HEK293 (cell line): ENCODE data around the gene PAPOLB.

ENCODE experiments used
- CTCF ChIA-PET: fragments of 350-600 bp; formaldehyde crosslinking; extraction: SDS; loops from one replicate; lab custom pipeline; 2021; ENCODE audit warnings: antibody characterized with exemption; lab: Yijun Ruan, JAX
- POLR2A ChIA-PET: fragments of 300-600 bp; formaldehyde crosslinking; extraction: SDS; loops from one replicate; lab custom pipeline; 2020; ENCODE audit warnings: antibody characterized with exemption, inconsistent platforms; lab: Yijun Ruan, JAX
- H3K27ac ChIP-seq: fragments of 200-500 bp; sonication (Bioruptor generic); 2 replicates; pipeline ENCODE4 v1.5.1; 2014; ENCODE audit warnings: low read depth, low read length, control low read depth, inconsistent platforms; ENCODE audit errors: extremely low read depth
- H3K36me3 ChIP-seq, 2 experiments: fragments of 200-500 bp in 1 of 2; sonication (Bioruptor generic) in 1 of 2; 1 replicate in 1 of 2; 2 replicates in 1 of 2; pipeline ENCODE4 v1.5.1; 2014 to 2017; ENCODE audit warnings: inconsistent platforms in 2 of 2, low read length in 2 of 2; ENCODE audit not compliant: control insufficient read depth in 2 of 2, insufficient read depth in 1 of 2
- H3K4me1 ChIP-seq: fragments of 200-500 bp; sonication (Bioruptor generic); 2 replicates; pipeline ENCODE4 v1.5.1; 2014; ENCODE audit warnings: mild to moderate bottlenecking, low read length, inconsistent platforms; ENCODE audit not compliant: control insufficient read depth, insufficient read depth
- H3K4me3 ChIP-seq: 2 replicates; pipeline ENCODE4 v1.5.1; 2011; ENCODE audit warnings: low read depth, mild to moderate bottlenecking, control low read depth, low read length, moderate library complexity
- H3K9me3 ChIP-seq: fragments of 200-500 bp; sonication (Bioruptor generic); 2 replicates; pipeline ENCODE4 v1.5.1; 2014; ENCODE audit warnings: low read depth, low read length, inconsistent platforms; ENCODE audit not compliant: control insufficient read depth, insufficient read depth
- ATF2 ChIP-seq: fragments of 450-650 bp; formaldehyde crosslinking; IDR thresholded peaks from 2 replicates; pipeline ENCODE4 v1.5.1; 2016; ENCODE audit warnings: missing biosample characterization, missing genetic modification characterization, low read depth
- ZBTB1 ChIP-seq: fragments of 450-650 bp; formaldehyde crosslinking; IDR thresholded peaks from 2 replicates; pipeline ENCODE4 v1.5.1; 2016; ENCODE audit warnings: missing biosample characterization, missing genetic modification characterization
- ZBTB7A ChIP-seq: fragments of 450-650 bp; formaldehyde crosslinking; IDR thresholded peaks from 2 replicates; pipeline ENCODE4 v1.5.1; 2016; ENCODE audit warnings: low read depth, missing biosample characterization, missing genetic modification characterization
- ZNF133 ChIP-seq: fragments of 450-650 bp; formaldehyde crosslinking; IDR thresholded peaks from 2 replicates; pipeline ENCODE4 v1.5.1; 2016; ENCODE audit warnings: missing biosample characterization, missing genetic modification characterization
- ZNF157 ChIP-seq: fragments of 450-650 bp; formaldehyde crosslinking; IDR thresholded peaks from 2 replicates; pipeline ENCODE4 v1.5.1; 2016; ENCODE audit warnings: missing biosample characterization, missing genetic modification characterization
- ZNF174 ChIP-seq: fragments of 450-650 bp; formaldehyde crosslinking; IDR thresholded peaks from 2 replicates; pipeline ENCODE4 v1.5.0; 2017; ENCODE audit warnings: missing biosample characterization, mild to moderate bottlenecking, missing genetic modification characterization
- ZNF175 ChIP-seq: fragments of 450-650 bp; formaldehyde crosslinking; IDR thresholded peaks from 2 replicates; pipeline ENCODE4 v1.5.1; 2016; ENCODE audit warnings: missing biosample characterization, missing genetic modification characterization
- ZNF18 ChIP-seq: fragments of 450-650 bp; formaldehyde crosslinking; IDR thresholded peaks from 2 replicates; pipeline ENCODE4 v1.5.1; 2016; ENCODE audit warnings: missing biosample characterization, missing genetic modification characterization
- ZNF221 ChIP-seq: fragments of 450-650 bp; formaldehyde crosslinking; IDR thresholded peaks from 2 replicates; pipeline ENCODE4 v1.5.1; 2017; ENCODE audit warnings: missing biosample characterization, missing genetic modification characterization, borderline replicate concordance
- ZNF248 ChIP-seq: fragments of 450-650 bp; formaldehyde crosslinking; IDR thresholded peaks from 2 replicates; pipeline ENCODE4 v1.5.1; 2017; ENCODE audit warnings: missing biosample characterization, missing genetic modification characterization
- ZNF426 ChIP-seq: fragments of 450-650 bp; formaldehyde crosslinking; IDR thresholded peaks from 2 replicates; pipeline ENCODE4 v1.5.1; 2017; ENCODE audit warnings: missing biosample characterization, missing genetic modification characterization, mild to moderate bottlenecking, inconsistent platforms, moderate library complexity
- ZNF48 ChIP-seq: fragments of 450-650 bp; formaldehyde crosslinking; IDR thresholded peaks from 2 replicates; pipeline ENCODE4 v1.5.1; 2016; ENCODE audit warnings: missing biosample characterization, missing genetic modification characterization
- ZNF558 ChIP-seq: fragments of 450-650 bp; formaldehyde crosslinking; IDR thresholded peaks from 2 replicates; pipeline ENCODE4 v1.5.1; 2016; ENCODE audit warnings: missing biosample characterization, missing genetic modification characterization
- ZNF571 ChIP-seq: fragments of 450-650 bp; formaldehyde crosslinking; IDR thresholded peaks from 2 replicates; pipeline ENCODE4 v1.5.0; 2017; ENCODE audit warnings: missing biosample characterization, missing genetic modification characterization
- TF ChIP-seq, protein P1 (sequence below): fragments of 450-650 bp; formaldehyde crosslinking; conservative IDR thresholded peaks from 2 replicates; pipeline ENCODE4 v1.5.1; 2016; ENCODE audit warnings: low read depth, missing biosample characterization, missing genetic modification characterization
- TF ChIP-seq, protein P2 (sequence below): fragments of 450-650 bp; formaldehyde crosslinking; IDR thresholded peaks from 2 replicates; pipeline ENCODE4; 2016; ENCODE audit warnings: missing biosample characterization, missing genetic modification characterization
- TF ChIP-seq, protein P3 (sequence below): fragments of 450-650 bp; formaldehyde crosslinking; IDR thresholded peaks from 2 replicates; pipeline ENCODE4 v1.5.1; 2016; ENCODE audit warnings: missing biosample characterization, missing genetic modification characterization

The PAPOLB gene

DNA sequence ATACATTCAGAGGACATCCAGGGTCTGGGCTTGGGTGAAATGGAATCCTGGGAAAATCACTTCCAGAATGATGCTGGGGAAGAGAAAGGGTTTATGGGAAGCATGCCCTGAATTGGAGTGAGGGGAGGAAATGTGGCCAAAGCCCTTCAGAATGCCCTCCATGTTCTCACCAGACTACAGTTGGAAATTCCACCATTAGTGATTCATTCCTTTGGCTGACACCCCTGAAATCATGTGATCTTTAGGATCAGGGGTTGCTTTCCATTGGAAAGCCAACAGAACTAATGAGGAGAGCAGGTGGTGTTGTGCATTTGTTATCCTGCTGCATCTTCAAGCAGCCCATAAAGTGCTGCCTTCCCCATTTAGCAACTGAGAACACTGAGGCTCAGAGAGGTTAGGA, 42.5 kb upstream of the PAPOLB start (continued):
- TF ChIP-seq ZNF18 (tag by site-specific recombination), result no peak
- TF ChIP-seq, protein P1, sequence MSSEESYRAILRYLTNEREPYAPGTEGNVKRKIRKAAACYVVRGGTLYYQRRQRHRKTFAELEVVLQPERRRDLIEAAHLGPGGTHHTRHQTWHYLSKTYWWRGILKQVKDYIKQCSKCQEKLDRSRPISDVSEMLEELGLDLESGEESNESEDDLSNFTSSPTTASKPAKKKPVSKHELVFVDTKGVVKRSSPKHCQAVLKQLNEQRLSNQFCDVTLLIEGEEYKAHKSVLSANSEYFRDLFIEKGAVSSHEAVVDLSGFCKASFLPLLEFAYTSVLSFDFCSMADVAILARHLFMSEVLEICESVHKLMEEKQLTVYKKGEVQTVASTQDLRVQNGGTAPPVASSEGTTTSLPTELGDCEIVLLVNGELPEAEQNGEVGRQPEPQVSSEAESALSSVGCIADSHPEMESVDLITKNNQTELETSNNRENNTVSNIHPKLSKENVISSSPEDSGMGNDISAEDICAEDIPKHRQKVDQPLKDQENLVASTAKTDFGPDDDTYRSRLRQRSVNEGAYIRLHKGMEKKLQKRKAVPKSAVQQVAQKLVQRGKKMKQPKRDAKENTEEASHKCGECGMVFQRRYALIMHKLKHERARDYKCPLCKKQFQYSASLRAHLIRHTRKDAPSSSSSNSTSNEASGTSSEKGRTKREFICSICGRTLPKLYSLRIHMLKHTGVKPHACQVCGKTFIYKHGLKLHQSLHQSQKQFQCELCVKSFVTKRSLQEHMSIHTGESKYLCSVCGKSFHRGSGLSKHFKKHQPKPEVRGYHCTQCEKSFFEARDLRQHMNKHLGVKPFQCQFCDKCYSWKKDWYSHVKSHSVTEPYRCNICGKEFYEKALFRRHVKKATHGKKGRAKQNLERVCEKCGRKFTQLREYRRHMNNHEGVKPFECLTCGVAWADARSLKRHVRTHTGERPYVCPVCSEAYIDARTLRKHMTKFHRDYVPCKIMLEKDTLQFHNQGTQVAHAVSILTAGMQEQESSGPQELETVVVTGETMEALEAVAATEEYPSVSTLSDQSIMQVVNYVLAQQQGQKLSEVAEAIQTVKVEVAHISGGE, result no peak
- TF ChIP-seq, protein P2, sequence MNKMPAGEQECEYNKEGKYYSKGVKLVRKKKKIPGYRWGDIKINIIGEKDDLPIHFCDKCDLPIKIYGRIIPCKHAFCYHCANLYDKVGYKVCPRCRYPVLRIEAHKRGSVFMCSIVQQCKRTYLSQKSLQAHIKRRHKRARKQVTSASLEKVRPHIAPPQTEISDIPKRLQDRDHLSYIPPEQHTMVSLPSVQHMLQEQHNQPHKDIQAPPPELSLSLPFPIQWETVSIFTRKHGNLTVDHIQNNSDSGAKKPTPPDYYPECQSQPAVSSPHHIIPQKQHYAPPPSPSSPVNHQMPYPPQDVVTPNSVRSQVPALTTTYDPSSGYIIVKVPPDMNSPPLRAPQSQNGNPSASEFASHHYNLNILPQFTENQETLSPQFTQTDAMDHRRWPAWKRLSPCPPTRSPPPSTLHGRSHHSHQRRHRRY (tag by site-specific recombination), result no peak

GRCh38 chr7:4895766-4896165, 33.9 kb upstream of the PAPOLB start:
- TF ChIP-seq ZNF221 (tag by site-specific recombination) (no peak), ATF2 (tag by site-specific recombination) (no peak), ZNF133 (no peak), ZNF426 (no peak), ZNF175 (tag by site-specific recombination) (no peak), ZNF248 (no peak), ZNF174 (no peak), ZNF48 (tag by site-specific recombination) (no peak), ZBTB7A (tag by site-specific recombination) (no peak), ZNF157 (tag by site-specific recombination) (no peak), ZNF571 (no peak), ZNF558 (tag by site-specific recombination) (no peak), ZBTB1 (tag by site-specific recombination) (no peak)
- TF ChIP-seq, protein P3, sequence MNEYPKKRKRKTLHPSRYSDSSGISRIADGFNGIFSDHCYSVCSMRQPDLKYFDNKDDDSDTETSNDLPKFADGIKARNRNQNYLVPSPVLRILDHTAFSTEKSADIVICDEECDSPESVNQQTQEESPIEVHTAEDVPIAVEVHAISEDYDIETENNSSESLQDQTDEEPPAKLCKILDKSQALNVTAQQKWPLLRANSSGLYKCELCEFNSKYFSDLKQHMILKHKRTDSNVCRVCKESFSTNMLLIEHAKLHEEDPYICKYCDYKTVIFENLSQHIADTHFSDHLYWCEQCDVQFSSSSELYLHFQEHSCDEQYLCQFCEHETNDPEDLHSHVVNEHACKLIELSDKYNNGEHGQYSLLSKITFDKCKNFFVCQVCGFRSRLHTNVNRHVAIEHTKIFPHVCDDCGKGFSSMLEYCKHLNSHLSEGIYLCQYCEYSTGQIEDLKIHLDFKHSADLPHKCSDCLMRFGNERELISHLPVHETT (tag by site-specific recombination), result no peak
- Histone ChIP-seq H3K4me1 (no peaks in the 10 kb centered on the region), H3K9me3 (no peaks in the 10 kb centered on the region), H3K36me3 (no peaks in the 10 kb centered on the region), H3K27ac (no peak overlapping the region), H3K4me3 (no peak overlapping the region)
- CTCF ChIA-PET, result no interaction called here
- POLR2A ChIA-PET, result no interaction called here
